NCI-H748 treated with DMSO at 0.1 percent for 48 hours (cell line): ENCODE results near the gene TPST1.
"Not testable (repeated sequence)": the region's sequence is repeated elsewhere in the genome, so short reads cannot be mapped to it uniquely, and the experiment has no call there.

Experiments used
- DNase-seq: peaks from one replicate; lab custom pipeline; 2025; lab: John Stamatoyannopoulos, UW

TPST1 gene

DNA sequence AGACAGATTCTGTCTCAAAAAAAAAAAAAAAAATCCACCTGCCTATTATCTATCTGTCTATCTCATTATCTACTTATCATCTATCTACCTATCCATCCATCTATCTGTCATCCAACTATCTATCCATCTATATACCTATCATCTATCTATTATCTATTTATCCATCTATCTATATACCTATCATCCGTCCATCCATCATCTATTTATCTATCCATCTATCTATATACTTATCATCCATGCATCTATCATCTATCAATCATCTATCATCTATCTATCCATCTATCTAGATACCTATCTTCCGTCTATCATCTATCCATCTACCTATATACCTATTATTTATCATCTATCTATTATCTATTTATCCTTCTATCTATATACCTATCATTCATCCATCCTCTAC, 16.5 kb upstream of the TPST1 start:
- DNase-seq, result no peak

GRCh38 chr7:66189695-66190503, 15.2 kb upstream of the TPST1 start:
- no peak for DNase-seq

- no peak for DNase-seq
Measured at GRCh38 chr7:66190504-66190857, 14.7 kb upstream of the TPST1 start.

GRCh38 chr7:66193146-66193725, 11.9 kb upstream of the TPST1 start:
- DNase-seq, result no peak

DNA sequence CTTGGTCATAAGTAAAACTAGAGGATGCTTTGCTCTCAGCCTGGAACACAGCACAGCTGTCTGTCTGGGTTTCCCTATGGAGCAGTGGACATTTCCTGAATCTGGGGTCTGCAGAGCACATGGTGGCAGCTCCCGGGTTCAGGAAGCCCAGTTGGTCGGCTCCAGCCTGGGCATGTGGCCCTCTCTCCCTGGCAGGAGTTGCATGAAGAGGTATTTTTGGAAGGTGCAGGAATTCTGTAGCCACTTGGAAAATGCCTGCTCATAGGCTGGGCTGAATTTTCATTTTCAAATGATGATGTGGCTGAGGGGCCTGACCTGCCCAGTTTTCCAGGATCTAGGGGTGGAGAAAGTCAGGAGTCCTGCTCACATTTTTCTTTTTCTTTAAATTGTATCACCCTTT, 6.7 kb upstream of the TPST1 start:
- no peak for DNase-seq

GRCh38 chr7:66198956-66199355, 6.2 kb upstream of the TPST1 start:
- DNase-seq, result no peak

- DNase-seq, result no peak
Measured at GRCh38 chr7:66202441-66202840, 2.7 kb upstream of the TPST1 start.

GRCh38 chr7:66205741-66206090, 582 bp downstream of the TPST1 start:
- DNase-seq, result no peak

- no peak for DNase-seq
Measured at GRCh38 chr7:66206119-66206933, 1.2 kb downstream of the TPST1 start.

DNA sequence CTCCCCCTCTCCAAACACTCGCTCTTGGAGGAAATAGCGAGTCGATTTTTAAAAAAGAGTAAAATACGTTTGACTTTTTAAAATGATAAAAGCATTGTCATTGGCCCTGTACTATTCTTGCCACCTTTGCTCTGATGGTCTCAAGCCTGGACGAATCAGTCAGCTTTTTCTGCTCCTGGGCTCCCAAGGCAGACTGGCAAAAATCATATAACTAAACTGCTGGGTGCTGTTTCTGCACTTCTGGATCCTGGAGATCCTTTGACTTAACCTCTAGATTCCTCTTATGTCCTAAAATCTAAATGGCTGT, 1.8 kb downstream of the TPST1 start:
- no peak for DNase-seq

DNA sequence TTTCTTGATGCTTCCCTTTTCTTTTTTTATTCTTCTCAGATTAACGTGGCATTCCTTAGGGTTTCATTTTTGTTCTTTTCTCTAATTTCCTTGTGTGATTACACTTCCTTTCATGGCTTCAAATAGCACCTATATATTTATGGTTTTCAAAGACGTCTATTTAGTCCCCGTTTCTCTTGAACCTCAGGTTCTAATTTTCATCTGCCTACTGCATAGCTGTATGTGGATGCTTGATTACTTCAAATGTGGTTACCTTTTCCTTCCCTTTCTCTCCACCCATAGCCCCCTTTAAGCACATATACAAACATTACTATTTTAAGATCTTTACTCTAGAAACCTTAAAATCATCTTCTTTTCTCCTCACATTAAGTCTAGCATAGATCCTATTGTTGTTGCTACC, 2.4 kb downstream of the TPST1 start:
- DNase-seq, result no peak

DNA sequence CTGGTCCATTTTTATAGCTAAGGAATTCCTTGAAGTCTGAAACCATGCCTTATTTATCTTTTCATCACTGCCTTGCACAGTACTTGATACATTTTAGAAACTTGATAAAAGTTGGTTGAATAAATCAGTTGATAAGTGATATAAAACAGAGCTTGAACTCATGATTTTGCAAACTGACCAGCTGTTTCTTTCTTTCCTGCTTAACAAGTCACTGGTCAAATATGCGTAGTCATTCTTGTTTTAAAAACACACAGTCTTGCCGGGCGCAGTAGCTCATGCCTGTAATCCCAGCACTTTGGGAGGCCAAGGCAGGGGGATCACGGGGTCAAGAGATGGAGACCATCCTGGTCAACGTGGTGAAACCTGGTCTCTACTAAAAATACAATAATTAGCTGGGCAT, 6.3 kb downstream of the TPST1 start:
- no peak for DNase-seq

- DNase-seq, result no peak
Measured at GRCh38 chr7:66213637-66214036, 8.5 kb downstream of the TPST1 start.

GRCh38 chr7:66216687-66217086, 11.6 kb downstream of the TPST1 start:
- DNase-seq, result no peak

DNA sequence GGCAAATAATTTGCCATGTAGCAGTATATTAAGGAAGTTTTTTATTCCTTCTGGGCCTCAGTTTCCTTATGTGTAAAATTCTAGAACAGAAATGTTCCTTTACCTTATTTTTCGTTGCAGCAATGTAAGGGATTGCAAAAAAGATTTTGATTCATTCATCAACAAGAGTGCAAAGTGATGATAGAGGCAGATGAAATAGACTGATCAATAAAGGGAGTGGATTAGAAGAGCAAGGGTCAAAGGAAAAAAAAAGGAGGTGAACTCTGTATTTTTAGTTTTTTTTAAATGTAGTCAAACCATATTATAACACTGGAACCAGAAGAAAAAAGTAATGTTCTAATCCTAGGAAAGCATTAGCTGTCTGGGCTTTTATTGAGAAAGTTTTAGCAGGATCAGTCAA, 14.7 kb downstream of the TPST1 start:
- DNase-seq, result no peak

GRCh38 chr7:66221442-66221841, 16.3 kb downstream of the TPST1 start:
- no peak for DNase-seq

- DNase-seq, result no peak
Measured at GRCh38 chr7:66227808-66228207, 22.7 kb downstream of the TPST1 start.

- DNase-seq, result not testable (repeated sequence)
Measured at GRCh38 chr7:66231326-66232216, 26.4 kb downstream of the TPST1 start.

GRCh38 chr7:66233638-66234037, 28.5 kb downstream of the TPST1 start:
- DNase-seq, result no peak

DNA sequence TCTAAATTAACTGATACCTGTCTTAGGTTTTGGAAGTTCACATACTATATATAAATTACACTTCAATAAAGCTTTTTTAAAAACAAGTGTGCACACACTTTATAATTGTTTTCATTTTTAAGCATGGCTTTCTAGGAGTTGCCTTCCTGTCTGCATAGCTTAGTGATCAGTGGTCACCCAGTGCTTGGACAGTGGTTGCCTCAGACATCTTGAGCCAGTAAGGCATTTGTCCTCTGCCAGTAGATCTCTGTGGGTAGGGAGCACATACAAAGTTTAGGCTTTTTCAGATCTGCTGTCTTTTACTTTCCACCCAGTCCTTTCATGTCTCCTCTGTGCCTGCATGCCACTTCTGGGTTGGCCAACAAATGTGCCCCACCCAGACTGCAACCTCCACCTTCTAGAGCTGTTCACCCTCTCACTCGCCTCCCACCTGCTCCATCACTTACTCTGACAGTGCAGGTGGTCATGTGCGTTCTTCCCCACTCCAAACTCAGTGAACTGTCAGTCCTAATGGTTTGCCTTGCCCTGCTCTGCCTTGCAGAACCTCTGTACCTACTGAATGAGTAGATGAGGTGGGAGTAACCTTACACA, 31.7 kb downstream of the TPST1 start:
- no peak for DNase-seq

- no peak for DNase-seq
Measured at GRCh38 chr7:66237906-66238772, 33.0 kb downstream of the TPST1 start.
